Activated naive CD8-positive, alpha-beta T cell treated with anti-CD3 and anti-CD28 coated beads, Interleukin-2, amount 50 U/mL, for 16 hours (primary cell): ENCODE measurements around the gene ARRB1.
"Not testable (repeated sequence)": the region's sequence is repeated elsewhere in the genome, so short reads cannot be mapped to it uniquely, and the experiment has no call there.

Experiments
- DNase-seq: peaks from one replicate; pipeline ENCODE4 v3.0.0-alpha.2; 2020; ENCODE audit warnings: low read depth, low spot score

ARRB1 gene

DNA sequence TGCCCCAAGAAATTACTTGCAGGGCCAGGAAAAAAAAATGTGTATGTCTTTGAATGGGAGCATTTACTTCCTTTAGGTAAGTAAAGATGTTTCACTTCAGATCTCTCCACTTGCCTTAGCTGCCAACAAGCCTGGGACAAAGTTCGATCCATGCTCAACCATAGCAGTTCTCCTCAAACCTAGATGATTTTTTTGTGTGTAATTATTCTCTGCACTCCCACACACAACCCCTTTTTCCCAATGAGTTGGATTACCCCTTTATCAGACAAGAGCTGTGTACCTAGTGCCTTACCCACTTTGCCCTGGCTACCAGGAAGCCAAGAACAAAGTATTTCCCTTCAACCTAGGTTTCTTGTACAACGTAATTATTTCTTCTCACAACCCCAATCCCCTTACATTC is 75.3 kb downstream of the ARRB1 start:
- no peak for DNase-seq

DNA sequence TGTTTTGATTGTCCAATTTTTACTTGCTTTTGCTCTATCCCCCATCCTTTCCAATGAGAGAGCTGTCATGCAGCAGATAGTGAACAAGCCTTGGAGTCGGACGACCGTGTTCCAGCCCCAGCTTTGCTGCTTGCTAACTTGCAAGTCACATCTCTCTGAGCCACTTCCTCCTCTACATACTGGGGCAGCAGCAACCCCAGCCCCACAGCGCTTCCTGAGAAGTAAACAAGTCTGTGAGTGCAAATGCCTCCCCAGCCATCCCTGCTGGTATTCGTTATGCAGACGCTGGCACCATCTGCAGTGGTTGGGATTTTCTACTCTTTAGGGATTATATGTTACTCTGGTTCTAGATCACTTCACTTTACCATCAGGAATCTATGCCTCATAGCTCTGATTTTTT is 75.9 kb downstream of the ARRB1 start:
- no peak for DNase-seq

DNA sequence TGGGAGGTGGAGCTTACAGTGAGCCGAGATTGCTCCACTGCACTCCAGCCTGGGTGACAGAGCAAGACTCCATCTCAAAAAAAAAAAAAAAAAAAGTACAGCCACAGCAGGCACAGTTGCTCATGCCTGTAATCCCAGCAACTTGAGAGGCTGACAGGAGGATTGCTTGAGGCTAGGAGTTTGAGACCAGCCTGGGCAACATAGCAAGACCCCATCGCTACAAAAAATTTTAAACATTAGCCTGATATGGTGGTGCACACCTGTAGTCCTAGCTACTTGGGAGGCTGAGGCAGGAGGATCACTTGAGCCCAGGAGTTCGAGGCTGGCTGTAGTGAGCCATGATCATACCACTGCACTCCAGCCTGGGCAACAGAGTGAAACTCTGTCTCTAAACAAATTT is 76.7 kb downstream of the ARRB1 start:
- not testable (repeated sequence) for DNase-seq

DNA sequence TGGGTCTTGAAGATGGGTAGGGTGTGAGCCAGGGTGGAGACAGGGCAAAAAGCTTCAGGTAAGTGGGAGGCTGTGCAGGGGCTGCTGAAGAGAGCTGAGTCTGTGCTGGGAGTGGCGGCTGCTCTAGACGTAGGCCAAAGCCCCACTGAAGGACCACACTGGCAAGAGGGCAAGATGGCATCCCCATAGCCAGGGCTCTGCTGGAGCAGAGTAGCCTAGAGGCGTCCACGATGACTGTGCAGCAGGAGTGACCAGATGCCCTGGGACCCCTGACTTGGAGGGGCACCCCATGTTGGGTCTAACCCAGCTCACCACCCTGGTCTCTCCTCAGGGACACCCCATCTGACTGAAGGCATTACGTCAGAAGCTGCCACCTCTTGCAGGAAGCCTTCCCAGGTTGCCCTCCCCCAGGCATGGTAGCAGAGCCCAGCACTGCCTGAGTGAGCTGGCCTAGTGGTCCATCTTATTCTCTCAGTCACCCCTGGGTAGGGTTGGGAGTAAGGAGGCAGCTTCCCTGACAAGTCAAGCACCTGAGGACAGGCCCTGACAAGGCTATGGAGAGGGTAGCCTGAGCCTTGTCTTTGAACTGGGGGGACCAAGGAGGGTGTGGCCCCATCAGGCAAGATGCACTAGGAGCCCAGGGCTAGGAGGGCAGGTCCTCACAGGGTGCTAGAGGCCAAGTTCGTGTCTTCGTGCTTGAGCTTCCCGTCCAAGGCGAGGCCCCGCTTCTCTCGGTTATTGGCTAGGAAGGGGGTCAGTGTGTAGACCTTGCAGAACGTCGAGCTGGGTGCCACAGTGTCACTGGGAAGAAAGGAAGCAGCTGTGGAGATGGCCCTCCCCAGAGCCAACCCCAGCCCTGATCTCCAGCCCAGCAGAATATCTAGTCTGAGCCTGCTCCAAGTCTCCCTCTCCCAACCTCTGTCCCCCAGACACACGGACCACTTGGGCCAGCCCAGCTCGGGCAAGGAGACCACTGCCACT is 77.8 kb downstream of the ARRB1 start:
- no peak for DNase-seq

DNA sequence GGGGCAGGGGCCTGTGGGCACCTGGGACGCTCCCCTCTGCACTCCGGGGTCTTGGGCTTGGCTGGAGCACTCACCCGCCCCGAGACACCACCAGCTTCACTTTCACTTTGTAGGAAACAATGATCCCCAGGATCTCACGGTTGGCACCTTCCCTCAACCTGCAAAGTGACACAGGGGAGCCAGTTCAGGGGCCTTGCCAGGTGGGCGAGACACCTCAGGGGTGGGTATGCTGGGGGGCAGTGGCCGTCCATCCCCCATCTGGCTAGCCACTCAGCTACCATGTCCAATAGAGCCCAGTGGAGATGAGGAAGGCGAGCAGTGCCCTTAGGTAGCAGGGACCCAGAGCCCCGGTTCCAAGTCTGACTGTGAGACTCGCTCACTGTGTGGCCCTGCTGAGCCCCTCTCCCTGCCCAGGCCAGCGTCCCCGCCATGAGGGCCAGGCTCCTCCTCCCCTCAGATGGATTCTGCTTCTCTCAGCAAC is 78.6 kb downstream of the ARRB1 start:
- no peak for DNase-seq

DNA sequence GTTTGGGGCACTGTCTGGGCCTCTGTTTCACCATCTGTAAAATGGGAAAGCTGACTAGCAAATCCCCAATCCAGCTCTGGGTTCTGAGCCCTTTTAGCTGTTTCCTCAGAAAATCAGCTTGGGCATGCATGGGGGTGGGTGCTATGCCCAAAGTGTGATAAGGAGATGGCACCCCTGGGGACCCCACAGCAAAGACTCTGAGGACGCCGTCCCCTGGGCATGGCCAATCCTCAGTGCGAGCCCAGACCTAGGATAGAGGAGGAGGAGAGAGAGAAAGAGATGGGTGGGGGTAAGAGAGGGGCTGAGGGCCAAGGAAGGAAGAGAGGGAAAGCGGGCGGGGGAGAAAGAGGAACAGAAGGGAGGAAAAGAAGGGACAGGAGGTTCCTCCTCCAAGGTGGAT is 79.1 kb downstream of the ARRB1 start:
- DNase-seq: no peak

DNA sequence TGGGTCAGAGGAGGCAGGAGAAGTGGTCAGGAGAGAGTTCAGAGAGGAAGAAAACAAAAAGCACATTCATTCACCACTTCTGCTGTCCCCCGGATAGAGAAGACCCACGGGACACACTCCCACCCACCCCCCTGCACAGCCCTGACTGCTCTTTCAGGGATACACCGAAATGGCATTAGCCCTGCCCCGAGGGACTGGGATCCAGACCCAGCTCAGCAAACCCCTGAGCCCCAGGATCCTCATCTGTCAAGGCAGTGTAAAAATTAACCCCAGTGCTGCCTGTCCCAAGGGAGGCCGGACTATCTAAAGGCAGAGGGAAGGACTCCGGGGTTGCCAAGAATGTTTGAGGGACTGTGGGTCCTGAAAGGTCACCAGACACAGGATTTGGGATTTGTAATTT is 79.7 kb downstream of the ARRB1 start:
- DNase-seq: no peak

DNA sequence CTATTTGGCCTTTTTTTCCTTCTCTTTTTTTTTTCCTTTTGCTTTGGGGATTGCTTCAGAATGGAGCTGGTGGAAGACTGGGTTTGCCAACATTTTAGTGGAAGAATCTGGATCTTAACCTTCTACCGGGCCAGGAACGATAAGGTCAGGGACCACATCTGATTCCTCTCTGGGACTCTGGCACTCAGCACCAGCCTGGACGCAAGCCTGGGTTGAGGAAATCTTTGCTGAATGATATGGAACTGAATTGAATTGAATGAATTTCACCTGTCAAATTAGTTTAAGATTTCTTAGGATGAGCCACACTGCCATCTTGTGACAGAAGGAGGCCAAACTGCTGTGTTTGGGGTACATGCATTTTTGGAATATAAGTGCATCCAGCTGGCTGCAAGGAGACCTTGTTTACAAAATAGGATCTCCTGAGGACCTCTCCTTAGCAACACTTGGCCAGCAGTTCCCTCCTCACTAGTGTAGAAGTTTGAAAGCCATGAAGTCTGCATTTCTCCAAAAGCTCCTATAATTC is 80.5 kb downstream of the ARRB1 start:
- DNase-seq: no peak

DNA sequence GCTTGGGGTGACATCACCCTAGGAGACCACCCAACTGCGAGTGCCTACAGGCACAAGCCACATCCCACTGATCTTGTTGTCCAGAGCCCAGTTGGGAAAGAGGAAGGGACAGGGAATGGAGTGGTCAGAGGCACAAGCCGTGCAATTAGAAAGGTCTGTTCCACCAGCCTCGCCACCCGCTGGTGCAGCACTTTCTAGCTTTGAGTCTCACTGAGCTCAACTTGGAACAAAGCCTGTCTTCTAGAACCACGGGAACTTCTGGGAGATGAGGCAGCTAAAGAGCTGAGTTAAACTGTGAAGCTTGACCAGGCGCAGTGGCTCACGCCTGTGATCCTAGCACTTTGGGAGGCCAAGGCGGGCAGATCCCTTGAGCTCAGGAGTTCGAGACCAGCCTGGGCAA is 81.6 kb downstream of the ARRB1 start:
- no peak for DNase-seq

DNA sequence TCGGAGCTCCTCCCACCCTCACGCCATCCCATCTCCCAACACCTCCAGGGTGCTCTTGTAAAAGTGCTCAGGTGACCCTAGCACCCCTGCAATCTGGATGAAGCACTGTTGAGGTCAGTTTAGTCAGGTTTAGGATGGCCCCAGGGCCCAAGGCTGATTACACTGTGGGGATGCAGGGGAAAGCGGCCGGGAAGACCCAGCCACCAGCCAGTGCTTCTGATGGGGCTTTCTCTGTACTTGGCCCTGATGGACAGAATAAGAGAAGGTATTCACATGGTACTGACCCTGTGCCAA is 82.1 kb downstream of the ARRB1 start:
- DNase-seq: no peak

DNA sequence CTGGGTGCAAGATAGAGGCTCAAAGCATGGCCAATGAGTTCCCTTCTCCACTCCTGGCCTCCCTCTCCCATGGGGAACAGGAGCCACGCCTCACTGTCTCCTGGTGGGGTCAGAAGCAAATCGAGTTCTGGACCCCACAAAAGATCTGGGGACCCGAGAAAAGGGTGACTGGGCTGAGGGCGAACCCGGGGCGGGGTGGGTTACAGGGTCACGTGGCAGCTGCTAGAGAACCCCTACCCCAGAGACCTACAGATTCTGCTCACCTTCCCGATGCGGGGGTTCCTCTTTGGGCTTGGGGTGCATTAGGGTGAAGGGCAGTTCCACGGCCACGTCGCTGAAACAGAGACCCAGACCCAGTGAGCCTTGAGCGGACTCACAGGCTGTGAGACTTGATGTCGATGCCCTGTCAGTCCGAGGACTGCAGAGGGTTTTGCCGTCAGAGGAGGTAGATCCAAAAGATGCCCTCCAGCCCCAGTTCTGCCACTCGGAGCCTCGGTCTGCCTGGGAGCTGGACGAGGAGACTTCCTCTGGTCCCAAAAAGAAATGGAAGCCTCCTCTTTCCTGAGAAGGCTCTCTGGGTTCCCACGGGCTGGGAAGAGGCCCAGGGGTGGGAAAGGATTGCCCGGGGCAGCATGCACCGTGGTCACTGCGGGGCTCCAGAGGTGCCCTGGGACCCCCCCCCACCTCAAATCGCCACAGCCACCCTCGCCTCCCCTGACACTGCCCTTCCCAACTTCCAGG is 82.7 kb downstream of the ARRB1 start:
- no peak for DNase-seq

DNA sequence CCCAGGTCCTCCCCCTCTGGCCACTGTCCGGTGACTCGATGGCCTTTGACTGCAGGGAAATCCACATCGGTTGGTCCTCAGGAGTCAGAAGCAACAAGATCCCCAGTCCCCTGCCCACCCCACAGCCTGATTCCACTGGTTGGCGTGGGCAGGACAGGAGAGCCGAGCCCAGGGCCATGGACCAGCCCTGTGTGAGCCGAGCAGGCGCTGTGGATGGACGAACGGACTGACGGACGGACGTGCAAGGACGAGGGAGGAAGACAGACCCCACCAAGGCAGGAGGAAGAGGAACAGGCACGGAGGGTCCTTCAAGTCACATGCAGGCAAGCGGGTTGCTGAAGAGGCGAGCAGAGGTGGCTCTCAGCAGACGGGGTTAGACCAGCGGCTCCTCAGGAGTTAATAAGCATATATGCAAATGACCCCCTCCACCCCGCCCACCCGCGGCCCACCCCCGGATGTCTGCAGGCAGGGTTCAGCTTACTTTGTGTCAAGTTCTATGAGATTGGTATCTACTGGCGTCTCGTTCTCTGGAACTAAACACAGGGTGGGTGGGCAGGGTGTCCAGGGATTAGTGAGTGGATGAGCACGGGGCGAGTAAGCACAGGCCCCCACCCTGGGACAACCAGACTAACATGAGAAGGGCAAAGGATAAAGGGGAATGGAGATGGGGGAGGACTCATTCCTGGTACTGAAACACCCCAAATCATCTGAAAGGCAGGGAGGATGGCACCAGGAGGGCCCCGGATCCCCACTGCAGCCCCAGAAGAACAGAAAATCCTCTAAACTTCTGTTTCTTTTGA is 84.1 kb downstream of the ARRB1 start:
- no peak for DNase-seq

DNA sequence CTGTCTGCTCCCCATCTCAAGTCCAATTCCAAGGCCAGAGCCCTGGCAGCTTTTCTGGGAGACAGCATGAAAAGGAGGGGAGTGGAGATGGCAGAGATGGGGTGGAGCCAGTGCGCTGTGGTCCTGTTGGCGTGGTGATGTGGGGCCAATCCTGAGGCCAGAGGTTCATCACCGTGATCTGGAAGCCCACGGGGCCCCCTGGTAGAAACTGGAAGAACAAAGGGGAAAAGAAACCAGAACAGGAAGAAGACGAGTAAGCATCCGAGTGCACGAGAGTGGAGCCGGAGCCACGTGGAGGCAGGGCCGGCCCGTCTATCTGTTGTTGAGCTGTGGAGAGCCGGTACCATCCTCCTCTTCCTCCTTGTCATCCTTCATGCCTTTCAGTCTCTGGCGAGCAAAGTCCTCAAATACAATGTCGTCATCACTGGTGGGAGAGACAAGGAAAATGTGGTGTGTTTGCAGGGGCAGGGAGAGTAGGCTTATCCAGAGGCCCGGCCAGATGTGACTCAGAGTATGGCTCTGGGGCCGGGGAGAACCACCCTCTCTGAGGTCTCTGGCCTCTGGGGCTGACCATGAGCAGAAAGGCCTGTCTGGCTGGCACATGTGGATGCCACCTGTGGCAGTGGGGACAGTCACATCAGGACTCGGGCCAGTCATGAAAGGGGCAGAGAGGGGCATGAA is 85.5 kb downstream of the ARRB1 start:
- DNase-seq: no peak

DNA sequence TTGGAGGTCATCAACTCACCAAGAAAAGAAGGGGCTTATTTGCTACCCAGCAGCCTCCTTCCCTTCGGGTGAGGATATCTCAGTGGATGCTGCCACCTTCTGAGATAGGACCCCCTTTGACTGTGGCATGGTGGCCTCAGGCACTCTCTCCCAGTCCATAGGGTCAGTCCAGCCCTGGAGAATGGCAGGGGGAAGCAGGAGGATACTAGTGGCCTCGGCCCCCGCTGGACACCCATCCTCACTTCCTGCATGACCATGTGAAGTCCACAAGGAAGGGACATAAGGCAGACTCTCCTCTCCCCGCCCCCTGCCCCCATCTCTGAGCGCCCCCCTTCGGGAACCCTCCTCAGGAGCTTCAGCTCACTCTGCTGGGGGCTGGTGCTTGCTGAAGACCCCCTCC is 86.5 kb downstream of the ARRB1 start:
- no peak for DNase-seq

DNA sequence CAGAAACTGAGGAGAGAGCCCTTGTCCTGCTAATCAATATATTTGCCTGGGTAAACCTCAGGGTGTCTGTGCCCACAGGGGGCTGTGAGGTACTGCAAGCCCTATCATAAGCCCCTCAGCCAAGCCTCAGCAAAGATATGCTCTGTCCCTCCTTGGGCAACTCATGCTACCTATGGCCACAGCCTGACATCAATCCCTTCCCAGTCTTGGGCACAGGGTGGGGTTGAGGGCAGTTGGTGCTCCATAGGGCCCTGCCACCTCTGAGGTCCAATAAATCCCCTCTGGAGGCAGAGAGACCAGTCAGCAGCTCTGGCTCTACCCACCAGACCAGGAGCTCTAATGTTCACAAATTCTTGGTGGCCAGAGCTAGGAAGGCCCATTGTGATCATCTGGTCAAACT is 87.1 kb downstream of the ARRB1 start:
- no peak for DNase-seq

DNA sequence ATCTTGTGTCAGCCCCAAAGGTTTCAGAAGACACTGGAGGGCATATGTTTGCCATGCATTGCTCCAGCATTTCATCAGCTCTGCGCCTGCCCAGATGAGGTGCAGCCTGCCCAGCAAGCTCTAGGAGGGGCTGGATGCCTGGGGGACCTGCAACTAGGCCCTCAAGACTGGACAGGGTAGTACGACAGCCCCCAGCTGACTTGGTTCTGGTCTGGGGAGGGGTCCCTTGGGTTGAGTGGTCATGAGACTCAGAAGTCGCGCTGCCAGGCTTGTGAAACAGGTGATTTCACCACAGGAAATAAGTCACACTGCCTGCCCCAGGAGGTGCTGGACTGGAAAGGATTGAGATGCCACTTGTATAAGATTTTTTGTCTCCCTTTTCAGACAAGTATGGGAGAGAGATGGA is 87.5 kb downstream of the ARRB1 start:
- no peak for DNase-seq

DNA sequence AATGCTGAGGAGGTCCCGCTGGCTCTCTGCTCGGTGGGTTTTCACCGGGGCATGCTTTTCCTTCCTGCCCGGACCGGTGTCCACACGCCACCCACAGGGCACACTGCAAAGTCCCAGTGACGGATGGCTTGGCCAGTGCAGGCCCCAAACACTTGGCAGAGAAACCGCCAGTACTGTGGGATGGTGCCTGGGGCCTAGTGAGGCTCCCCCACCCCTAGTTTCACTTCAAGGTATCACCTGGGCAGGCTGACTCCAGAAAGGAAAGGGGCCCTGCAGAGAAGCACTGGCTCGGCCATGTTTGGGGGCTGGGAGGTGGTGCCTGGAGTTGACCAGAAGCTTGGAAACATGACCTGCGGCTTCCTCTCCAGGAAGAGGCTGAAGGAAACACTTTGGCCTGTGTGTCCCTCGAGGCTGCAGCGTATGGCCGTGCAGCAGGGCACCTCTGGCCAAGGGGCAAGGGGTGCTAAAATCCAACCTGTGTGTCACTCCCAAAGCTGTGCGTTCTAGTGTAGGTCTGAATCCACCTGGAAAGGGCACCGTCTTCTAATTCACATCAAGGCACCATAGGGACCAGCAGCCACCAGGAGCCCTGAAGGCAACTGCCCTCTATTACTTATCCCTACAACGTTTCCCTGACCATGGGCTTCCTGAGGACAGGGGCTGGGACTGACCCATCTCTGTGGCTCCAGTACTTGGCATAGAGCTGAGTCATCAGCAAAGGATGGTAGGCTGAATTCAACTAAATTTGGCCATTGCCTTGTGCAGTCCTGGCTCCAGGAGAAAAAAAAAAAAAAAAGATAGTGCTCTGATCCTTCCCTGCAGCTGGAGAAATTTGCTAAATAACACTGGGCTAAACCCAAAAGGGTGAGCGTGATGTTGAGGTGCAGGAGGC is 88.3 kb downstream of the ARRB1 start:
- DNase-seq: no peak

DNA sequence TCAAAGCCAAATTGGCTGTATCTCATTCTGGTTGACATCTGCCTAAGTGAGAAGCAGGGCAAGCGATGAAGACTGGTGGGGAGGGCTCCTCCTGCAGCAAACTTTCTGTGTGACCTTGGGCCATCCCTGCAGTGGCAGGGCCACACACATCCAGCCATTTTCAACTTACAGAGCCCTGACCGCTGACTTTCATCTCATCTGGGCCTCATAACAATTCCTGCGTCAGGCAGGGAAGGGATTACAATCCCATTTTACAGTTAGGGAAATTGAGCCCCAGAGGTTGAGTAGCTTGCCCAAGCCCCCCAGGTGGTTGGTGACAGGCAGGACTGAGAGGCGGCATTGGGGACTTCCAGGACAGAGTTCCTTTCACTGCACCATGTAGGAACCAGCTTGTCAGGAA is 89.0 kb downstream of the ARRB1 start:
- no peak for DNase-seq

DNA sequence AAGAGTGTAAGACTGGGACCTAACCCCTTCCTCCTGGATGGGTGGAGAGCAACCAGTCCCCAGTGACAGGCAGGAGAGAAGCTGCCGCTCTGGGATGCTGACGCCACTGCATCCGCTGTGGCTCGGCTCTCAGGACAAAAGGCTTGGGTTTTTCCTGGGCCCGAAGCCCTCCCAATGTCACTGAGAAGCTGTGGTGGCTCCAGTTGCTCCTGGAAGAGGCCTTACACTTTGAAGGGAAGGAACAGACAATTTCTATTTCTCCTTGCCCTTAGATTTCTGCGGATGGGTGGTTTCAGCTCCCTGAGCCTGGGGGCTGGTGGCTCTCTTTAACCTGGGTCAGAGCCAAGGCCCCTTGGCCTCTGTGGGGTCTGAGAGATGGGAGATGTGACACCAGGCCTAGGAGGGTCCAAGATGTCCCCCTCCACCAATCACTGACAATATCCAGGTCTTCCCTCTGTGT is 89.5 kb downstream of the ARRB1 start:
- no peak for DNase-seq
